DMS53 (cell line): Measurements from ENCODE around the gene PEF1.
A peak's percentile ranks its signal among the peaks of the same experiment; 100 is the strongest.
"Not testable (repeated sequence)": the region's sequence is repeated elsewhere in the genome, so short reads cannot be mapped to it uniquely, and the experiment has no call there.

ENCODE experiments used
- DNase-seq: peaks from one replicate; lab custom pipeline; 2025; lab: John Stamatoyannopoulos, UW

The PEF1 gene

DNA sequence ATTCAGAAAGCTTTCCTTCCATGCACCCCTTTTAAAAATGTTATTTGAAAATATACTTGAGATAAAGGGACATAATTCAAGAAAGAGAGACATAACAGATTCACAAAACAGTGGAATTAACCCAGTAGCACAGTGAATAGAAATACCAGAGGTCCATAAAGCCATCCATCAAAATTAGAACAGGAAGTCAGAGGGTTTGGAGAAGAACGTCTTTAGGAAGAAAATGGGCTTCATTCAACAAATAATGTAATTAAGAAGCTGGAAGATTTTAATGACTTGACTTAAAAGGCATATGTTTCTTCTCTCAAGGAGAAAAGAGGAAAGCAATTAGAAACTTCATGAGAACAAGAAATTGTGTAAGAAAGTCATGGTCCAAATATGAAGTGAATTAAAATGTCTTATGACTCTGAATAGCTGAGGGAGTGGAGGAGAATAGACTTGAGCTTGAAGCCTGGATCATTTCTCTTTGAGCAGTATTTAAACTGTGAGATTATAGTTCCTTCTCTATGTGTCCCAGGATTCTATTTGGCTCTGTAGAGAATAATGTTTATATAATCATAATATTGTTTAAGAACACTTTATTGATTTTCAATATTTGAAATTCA, 35.1 kb downstream of the PEF1 start:
- DNase-seq = no peak

DNA sequence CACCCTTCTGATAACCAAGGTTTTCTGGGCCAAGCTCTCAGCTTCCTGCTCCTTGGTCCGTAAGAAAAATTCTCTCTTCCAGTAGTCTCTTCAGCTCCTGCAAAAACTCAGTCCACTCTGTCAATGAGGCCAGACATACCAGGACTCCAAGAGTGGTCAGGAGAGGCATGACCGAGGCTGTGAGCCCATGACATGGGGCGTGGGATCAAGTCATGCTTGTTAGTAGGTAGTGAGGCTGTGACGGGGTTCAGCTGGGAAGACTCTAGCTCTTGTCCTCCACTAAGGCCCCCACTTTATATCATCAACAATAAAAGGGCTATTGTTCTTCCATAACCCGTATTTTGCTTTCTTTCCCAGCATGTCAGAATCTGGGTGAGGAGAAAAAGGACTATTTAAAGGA, 37.3 kb downstream of the PEF1 start:
- no peak for DNase-seq

DNA sequence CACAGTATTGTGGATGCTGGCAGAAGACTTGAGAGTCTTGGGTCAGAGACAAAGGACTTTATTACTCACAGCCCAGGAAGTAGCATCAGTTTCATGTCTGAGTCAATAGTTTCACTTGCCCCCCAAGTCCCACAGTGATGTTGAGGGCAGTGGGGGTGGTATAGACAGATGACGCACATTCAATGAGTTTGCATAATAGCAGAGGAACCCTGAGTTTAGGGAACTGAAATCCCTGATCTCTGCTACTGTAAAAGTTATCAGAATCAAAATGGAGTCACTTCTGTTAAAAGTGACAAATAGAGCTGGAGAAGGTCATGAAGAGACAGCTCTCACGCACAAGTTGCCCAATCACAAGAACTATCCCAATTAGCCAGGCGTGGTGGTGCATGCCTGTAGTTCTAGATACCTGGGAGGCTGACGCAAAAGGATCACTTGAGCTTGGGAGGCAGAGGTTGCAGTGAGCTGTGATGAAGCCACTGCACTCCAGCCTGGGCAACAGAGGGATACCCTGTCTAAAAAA, 38.7 kb downstream of the PEF1 start:
- no peak for DNase-seq

DNA sequence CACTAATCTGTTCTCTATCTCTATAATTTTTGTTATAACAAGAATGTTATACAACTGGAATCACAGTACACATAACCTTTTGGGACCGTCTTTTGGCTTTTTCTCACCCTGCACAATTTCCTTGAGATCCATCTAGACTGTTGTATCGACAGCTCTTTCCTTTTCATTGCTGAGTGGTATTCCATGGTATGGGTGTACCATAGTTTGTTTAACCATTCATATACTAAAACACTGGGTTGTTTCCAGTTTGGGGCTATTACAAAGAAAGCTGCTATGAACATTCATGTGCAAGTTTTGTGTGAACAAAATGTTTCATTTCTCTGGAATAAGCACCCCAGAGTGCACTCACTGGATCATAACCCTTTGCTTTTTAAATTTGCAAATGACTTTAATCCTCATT, 42.6 kb downstream of the PEF1 start:
- DNase-seq = no peak

DNA sequence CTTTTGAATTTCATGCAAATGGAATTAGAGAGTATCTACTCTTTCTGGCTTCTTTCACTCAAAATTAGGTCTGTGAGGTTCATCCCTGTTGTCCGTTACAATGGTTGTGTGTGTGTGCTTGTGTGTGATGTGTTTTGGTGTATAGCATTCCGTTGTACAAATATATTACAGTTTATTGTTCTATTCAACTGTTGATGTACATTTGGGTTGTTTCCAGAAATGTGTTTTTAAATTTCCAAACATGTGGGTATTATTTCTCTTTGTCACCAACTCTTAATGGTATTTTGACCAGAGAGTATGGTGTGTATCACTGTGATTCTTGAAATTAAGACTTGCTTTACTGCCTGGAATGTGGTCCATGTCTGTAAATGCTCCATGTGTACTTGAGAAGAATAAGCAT, 44.0 kb downstream of the PEF1 start:
- DNase-seq = no peak

DNA sequence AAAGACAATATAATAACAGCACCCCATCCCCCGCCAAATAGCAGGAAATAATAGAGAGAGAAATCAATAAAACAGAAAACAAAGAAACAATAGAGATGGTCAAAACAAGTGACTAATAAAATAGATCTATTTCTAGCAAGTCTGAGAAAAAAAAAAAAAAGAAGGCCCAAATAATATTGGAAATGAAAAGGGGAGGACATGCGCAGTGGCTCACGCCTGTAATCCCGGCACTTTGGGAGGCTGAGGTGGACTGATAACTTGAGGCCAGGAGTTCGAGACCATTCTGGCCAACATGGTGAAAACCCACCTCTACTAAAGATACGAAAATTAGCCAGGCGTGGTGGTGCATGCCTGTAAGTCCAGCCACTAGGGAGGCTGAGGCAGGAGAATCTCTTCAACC, 45.7 kb downstream of the PEF1 start:
- no peak for DNase-seq

DNA sequence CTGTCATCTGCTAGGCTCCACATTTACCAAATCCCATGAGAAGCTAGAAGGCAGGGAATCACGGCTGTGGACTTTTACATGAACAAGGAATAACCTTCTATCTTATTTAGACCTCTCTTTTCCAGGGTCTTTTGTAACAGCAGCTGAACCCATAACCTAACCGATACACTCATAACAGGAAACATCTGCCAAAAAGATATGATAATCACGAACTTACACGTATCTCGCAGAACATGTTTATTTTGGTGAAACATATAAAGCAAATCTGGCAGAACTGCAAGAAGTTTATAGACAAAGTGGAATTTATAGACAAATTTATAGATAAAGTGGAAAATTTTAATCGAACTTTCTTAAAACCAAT, 48.0 kb downstream of the PEF1 start:
- no peak for DNase-seq

DNA sequence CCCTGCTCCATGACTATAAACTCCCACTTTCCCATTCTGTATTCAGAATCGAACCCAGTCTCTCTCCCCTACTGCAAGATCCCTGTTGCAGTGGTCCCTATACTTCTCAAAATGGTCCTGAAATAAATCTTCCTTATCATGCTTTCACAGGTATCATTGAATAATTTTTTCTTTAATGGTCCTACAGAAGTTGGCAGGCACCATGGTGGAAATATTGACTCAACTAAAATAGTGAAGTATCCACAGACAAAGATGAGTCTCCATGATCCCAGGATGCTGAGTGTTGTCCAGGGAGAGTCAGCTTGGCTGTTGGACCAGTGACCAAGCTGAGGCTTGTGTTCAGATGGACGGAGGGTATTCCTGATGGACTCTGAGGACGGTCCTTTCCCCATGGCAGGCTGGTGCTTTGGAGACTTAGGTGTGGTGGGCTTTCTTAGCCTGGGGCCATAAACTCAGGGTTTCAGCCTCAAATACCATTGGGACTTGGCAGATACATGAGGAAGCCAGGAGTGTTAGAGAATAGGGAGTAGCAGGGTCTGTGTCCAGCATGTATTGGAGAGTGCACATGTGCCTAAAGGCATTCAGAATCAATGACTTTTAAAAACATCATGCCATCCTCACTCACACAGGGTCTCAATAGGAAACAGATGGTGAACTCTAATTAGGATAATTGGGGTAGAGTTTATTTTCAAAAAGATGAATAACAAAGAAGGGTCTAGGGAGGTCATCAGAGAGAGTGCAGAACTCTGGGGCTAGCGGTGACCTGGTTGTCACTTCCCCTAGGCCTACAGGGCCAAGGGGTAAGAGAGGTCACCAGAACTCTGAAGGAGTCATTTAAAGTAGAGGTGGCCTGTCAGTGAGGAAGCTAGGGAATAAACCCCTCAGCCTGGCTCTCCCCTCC, 48.6 kb downstream of the PEF1 start:
- DNase-seq = no peak

DNA sequence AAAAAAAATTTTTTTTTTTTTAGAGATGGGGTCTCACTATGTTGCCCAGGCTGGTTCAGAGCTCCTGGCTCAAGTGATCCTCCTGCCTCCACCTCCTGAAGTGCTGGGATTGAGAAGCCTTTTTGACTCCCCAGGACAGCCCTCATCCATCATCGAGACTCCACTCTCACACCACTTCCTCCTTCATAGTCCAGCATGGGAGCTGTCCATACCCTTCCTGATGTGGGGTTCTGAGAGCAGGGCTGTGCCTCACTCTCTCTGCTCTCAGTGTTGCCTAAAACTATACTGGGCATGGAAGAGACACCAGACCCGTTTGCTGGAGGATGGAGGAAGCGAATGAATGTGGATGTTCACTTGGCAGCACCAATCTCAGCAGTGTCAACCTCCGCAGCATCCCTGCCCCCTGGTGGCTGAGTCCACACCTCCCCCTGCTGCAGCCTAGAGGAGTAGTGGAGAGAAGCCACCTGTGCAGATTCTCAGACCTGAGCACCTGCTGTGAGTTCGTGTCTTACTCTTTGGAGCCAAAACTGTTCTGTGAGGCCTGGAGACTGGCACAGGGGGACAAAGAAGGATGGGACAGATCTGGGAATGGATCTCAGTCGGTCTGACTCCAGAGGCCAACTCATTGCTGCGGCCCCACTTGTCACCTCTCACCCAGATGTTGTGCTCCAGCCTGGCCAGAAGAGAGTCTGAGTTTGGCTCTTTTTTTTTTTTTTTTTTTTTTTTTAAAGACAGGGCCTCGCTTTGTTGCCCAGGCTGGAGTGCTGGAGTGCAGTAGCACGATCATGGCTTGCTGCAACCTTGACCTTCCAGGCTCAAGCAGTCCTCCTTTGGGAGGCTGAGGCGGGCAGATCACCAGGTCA, 50.7 kb downstream of the PEF1 start:
- peak; percentile 95 for DNase-seq

DNA sequence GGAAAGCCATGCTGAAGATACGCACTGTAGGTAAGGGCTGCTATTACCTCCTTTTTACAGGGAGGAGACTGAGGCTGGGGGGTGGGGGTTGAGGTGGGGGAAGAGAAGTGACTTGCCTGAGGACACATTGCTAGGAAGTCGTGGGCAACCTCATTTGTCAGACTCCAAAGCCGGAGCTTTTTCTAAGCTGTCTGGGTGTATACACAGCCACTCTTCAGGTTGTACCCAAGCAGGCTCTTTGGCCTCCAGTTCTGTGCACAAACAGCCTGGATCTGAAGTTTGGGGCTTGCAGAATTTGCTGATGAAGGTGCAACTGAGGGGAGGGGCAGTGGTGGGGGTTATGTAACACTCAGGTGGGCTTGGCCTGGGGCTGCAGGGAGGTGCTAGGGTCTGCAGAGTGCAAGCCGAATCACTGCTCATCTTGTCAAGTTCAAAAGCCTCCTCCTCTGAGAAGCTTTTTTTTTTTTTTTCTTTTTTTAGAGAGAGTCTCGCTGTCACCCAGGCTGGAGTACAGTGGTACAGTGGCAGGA, 51.5 kb downstream of the PEF1 start:
- DNase-seq = no peak

DNA sequence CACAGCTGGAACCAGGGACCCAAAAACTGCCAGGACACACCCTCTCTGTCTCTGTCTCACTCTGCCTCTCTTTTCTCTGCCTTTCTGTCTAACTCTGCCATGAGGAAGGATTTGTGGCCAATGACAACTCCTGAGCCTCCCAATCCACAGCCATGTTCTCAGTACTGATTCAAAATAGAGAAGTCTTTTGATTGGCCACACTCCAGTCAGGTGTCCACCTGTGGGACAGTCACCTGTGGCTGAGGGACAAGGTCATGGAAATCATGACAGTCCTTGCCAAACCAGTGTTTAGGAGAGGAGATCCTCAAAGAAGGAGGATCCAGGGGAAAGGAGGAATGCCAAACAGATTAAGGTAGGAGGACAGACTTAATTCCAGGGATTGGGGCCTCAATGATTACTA, 52.5 kb downstream of the PEF1 start:
- DNase-seq = peak; percentile 40

DNA sequence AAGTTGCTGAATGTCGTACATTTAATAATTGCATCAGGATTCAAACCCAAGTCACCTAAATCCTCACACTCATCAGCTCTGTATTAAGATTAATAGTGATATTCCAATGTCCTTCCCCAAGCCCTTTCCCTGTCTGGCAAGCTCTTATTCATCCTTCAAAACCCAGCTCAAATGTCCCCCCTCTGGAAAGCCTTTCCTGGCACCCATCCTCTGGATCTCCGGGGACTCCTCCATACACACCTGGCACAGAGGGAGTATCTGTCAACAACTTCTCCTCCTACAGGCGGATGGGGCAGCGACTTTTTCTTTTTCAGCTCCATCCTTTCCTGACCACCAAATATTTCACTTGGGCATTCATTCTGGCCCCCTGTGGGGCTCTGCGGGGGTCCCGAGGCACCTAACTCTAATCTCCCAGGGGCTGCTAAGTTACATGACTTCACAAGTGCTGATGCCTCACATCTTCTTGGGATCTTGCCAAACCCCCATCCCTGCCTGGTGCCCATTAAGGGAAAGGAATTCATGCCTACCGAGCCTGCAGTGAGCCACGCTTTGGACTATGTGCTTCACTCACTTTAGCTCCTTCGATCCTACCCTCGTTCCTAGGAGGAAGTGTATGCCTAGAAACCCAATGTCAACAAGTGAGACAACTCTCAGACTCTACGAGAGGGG, 53.1 kb downstream of the PEF1 start:
- DNase-seq = no peak

DNA sequence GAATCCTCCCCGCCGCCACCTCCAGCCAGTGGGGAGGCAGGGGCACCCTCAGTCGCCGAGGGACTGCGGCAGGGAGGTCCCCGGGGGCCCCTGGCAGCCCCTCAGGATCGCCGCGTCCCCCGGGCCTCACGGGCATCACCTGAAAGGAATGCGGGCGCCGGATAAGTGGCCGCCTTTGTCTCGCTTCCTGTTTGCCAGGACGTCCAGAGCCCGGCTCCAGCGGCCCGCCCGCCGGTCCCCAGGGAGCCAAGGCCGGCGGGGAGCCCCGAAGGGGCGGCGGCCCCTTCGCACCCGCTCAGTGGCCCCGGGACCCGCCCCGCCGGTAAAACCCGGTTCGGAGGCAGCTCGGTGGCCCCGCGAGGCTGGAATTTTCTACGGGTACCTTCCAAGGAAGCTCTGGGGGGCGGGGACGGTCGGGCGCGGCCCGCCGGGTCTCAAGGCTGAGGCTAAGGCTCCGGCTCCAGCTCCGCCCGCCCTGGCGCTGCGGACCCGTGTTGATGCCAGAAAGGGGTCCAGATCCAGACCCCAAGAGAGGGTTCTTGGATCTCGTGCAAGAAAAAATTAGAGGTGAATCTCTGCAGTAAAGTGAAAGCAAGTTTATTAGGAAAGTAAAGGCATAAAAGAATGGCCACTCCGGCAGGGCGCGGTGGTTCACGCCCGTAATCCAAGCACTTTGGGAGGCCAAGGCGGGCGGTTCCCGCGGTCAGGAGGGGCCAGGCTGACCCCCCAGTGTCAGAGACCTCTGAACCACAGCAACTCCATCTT, 55.7 kb downstream of the PEF1 start:
- peak; percentile 79 for DNase-seq

DNA sequence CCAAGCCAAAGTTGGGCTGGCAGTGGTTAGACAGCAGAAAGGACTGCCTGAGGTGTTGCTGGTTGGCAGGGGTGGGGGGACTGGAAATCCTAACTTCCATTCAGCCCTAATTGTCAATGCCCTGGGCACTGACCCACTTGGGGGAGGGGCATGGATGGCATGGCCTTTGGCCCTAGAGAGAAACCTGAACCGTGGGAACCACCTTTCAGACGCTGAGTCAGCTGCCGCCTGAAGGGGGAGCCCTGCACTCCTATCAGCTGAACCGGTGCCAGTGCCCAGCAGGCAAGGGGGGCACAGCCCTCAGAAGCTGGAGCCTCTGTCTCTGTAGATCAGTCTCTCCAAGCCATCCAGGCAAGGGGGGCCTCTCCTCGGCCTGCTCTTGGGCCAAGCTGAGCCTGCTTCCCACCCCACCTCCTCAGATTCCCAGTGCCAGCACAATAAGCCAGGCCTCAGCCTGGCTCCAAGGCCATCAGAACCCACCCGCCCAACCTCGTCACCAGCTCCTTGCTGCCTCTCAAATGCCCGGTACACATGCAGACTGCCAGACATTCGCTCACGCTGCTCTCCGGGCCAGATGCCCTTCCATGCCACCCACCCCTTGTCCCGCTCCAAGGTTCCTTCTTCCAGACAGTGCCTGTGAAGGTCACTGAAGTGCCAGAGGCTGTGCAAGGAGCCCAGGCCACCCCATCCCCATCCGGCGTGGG, 56.8 kb downstream of the PEF1 start:
- DNase-seq = peak; percentile 92

DNA sequence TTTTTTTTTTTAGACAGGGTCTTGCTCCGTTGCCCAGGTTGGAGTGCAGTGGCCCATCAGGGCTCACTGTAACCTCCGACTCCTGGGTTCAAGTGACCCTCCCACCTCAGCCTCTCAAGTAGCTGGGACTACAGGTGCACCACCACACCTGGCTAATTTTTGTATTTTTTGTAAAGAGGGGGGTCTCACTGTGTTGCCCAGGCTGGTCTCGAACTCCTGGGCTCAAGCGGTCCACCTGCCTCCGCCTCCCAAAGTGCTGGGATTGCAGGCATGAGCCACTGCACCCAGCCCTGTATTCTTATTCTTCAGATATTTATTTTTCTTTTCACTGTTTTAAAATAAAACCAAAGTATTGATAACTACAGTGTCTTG, 57.4 kb downstream of the PEF1 start:
- DNase-seq = not testable (repeated sequence)

DNA sequence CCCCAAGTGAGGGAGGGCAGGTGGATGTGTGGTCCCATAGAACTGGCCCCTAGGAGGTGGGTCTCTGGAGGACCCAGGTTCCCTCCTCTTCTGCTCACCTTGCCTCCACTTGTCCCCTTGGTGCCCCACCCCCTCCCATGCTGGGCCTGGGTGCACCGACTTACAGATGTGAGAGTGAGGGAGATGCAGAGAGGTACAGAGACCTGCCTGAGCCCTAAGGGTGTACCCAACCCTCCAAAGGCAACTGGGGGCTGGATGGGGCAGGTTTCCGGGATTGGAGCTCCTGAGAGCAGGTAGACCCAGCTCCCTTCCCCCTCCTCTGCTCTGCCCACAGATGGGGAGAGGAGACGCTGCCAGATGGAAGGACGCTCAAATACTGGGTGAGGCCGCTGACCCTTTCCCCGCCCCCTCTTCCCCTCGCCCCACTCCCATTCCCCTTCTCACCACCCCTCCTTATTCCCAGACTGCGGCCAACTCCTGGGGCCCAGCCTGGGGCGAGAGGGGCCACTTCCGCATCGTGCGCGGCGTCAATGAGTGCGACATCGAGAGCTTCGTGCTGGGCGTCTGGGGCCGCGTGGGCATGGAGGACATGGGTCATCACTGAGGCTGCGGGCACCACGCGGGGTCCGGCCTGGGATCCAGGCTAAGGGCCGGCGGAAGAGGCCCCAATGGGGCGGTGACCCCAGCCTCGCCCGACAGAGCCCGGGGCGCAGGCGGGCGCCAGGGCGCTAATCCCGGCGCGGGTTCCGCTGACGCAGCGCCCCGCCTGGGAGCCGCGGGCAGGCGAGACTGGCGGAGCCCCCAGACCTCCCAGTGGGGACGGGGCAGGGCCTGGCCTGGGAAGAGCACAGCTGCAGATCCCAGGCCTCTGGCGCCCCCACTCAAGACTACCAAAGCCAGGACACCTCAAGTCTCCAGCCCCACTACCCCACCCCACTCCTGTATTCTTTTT, 58.0 kb downstream of the PEF1 start:
- DNase-seq = no peak

DNA sequence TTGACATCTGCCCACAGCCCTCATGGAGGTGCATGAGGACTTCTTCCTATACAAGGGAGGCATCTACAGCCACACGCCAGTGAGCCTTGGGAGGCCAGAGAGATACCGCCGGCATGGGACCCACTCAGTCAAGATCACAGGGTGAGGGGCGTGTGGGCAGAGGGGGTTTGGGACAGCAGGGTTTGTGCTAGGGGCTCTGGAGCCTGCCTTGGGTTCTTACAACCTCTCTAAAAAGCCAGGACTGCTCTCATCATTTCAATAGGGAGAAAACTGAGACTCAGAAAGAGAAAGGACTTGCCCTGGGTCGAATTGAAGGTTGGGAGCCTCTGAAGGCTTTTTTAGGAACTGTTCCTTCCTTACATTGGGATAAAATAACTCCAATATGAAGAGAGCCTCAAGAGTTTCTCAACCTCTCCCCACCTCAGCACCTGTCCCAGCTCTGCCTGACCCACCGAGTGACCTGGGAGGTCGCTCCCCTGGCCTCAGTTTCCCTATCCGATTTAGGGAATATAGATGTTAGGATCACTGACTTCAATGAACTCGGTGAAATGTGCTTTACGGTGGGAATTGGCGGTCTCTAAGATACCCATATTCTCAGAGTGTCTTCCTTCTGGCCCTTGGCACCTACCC, 58.8 kb downstream of the PEF1 start:
- no peak for DNase-seq

DNA sequence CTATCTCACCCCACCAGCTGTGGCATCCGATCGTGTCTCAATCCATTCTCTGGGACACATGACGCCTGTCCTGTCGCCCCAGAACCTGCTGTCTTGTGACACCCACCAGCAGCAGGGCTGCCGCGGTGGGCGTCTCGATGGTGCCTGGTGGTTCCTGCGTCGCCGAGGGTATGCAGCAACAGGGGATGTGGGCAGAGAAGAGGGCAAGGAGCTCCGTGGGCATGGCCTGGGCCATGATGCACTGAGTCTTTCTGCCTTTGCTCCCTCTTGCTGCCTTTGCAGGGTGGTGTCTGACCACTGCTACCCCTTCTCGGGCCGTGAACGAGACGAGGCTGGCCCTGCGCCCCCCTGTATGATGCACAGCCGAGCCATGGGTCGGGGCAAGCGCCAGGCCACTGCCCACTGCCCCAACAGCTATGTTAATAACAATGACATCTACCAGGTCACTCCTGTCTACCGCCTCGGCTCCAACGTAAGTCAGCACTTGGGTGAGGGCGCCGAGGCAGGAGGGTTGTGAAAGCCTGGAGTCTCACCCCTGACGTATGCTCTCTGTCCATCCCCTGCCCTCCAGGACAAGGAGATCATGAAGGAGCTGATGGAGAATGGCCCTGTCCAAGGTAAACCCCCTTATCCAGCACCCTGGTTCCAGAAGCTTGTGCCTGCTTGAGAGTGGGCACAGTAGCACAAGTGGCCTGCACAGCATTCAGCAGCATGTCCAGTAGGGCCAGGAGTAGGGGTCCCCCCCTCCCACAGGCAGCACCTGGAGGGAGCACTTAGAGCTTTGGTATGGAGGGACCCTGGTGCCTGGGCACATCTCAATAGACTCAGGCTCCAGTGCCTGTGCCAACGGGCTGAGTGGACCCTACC, 59.6 kb downstream of the PEF1 start:
- DNase-seq = no peak
